Amygdala (tissue), 56 donors: ENCODE results near the gene POLR3C.
"Not testable (repeated sequence)": the region's sequence is repeated elsewhere in the genome, so short reads cannot be mapped to it uniquely, and the experiment has no call there.

Experiments
- DNase-seq, 56 donors: peaks; one replicate each; lab custom pipeline; 2025; lab: John Stamatoyannopoulos, UW

The POLR3C gene

GRCh38 chr1:145823565-145824498 lies at the start of gene POLR3C, which contains the start of gene RNF115:
POLR3C (plus strand) TSS chr1:145824200; CDS start chr1:145825777, 1,577 bp downstream.
RNF115 (minus strand) TSS chr1:145824095; CDS start chr1:145823873, 222 bp downstream.
- peak; percentile 28 to 92 (median 80) for DNase-seq

DNA sequence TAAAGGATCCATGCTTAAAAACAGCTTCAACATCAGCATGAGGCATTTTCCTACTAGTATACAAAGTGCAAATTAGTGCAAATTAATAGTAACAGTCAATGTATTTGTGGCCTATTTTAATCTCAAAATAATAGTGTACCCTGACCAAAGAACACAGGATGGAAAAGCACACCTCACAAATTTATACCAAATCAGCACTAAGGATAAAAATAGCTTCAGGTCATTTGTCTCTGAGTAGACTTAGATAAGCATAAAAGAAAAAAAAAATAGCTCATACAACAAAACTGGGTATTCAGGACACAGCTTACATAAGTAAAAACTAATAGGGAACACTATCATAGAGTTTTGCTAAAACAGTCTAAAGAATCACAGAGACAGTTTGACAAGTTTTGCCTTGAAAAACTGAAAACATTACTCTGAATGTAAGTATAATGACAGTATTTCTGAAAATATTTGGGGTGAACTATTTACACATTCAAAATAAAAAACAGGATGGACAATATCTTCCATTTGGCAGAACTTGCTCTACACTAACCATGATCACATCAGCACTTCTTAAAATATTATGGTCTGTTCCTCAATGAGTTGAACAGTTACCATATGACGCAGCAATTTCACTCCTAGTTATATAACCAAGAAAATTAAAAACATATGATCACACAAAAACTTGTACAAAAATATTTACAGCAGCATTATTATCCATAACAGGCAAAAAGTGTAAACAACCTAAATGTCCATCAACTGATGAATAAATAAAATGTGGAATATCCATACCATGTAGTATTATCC lies 46.4 kb upstream of the POLR3C start:
- no peak for DNase-seq

DNA sequence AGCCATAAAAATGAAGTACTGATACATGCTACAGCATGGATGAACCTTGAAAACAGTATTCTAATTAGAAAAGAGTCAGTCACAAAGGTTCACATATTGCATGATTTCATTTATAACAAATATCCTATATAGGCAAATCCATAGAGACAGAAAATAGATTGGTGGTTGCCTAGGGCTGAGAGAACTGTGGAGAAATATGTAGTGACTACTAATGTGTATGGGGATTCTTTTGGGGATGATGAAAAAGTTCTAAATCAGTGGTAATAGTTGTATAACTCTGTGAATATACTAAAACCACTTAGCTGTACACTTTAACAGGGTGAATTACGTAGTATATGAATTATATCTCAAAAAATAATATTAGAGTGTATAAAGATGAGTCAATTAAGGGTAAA lies 45.9 kb upstream of the POLR3C start:
- DNase-seq: no peak

GRCh38 chr1:145782272-145783099 lies 41.5 kb upstream of the POLR3C start:
- no peak for DNase-seq

DNA sequence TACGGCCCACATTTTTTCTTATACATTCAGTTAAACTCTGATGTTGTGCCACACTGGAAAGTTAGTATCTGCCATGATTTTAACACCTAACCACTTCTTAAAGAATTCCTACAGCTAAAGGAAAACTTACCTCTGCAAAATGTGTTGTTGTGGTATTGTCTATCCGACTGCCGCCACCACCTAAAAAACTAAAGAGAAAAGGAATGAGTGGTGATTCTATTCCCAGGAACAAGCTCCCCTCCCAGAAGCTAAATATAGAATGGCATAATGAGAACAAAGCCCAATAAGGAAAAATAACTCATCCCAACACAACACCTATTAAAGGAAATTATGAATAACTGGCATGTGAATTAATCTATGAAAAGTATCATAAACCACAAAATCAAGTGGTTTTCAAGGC lies 39.6 kb upstream of the POLR3C start:
- DNase-seq: no peak

GRCh38 chr1:145785547-145785946 lies 38.5 kb upstream of the POLR3C start:
- DNase-seq: no peak

DNA sequence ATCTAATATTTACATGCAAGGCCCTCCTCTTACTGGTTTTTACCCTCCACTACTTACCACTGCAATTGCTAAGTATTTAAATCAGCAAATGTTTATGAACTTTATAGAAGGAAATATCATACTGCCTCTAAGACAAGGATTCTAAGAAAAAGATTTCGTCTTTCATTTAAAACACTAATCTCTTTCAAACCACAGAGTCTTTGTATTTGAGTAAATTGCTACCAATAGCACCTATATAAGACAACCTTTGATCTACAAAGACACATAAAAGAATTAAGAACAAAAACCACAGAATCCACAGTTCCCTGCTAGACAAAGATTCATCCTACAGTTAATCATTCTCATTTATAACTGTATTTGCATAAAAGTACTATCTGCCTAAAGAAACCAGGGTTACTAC lies 37.7 kb upstream of the POLR3C start:
- DNase-seq: no peak

DNA sequence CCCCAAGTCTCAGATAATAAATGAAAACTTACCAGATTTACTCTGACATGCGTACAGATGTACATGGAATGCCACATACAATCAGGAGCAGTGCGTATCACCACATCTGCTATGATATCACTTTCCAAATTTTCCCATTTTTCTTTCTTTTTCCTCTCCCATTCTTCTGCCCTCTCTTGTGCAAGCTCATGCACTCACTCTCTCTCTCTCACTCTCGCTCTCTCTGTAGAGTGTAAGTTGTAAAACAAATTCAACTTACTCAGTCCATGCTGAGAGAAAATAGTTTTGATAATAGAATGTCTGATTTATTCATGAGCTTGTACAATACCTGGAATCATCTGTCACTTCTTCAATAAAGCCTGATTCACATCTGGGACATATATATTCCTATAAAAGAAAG lies 35.4 kb upstream of the POLR3C start:
- DNase-seq: no peak

- not testable (repeated sequence) for DNase-seq
Measured at GRCh38 chr1:145791860-145792259, 32.1 kb upstream of the POLR3C start.

DNA sequence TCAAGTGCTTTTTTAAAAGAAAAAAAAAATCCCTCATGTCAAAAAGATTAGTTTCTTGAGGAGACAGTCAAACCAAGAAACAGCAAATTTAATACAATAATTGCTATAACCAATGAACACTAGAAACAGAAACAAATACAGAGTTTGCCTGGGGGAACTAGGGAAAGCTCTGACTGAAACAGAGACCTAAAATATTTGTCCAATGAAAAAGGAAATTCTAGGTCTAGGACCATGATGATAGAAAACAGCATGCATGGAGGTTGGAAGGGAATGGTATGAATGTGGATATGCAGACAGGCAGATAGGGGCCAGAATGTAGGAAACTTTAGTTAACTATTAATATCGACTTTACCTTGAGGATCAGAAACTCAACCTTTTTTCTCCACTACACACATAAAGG lies 31.5 kb upstream of the POLR3C start:
- DNase-seq: no peak

GRCh38 chr1:145795257-145795881 lies 28.6 kb upstream of the POLR3C start:
- DNase-seq: no peak

GRCh38 chr1:145796753-145797152 lies 27.2 kb upstream of the POLR3C start:
- DNase-seq: no peak

DNA sequence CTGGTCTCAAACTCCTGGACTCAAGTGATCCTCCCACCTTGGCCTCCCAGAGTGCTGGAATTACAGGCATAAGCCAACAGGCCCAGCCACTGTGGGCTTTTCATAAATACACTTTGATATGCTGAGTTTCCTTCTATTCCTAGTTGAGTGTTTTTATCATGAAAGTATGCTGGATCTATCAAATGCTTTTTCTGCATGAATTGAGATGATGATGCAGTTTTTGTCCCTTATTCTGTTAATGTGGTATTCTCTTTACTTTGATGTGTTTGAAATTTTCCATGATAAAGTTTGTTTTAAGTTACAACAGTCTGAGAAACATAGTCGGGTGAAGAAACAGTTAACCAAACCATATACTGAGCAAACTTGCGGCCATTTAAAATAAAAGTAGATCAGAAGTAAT lies 24.2 kb upstream of the POLR3C start:
- DNase-seq: no peak

DNA sequence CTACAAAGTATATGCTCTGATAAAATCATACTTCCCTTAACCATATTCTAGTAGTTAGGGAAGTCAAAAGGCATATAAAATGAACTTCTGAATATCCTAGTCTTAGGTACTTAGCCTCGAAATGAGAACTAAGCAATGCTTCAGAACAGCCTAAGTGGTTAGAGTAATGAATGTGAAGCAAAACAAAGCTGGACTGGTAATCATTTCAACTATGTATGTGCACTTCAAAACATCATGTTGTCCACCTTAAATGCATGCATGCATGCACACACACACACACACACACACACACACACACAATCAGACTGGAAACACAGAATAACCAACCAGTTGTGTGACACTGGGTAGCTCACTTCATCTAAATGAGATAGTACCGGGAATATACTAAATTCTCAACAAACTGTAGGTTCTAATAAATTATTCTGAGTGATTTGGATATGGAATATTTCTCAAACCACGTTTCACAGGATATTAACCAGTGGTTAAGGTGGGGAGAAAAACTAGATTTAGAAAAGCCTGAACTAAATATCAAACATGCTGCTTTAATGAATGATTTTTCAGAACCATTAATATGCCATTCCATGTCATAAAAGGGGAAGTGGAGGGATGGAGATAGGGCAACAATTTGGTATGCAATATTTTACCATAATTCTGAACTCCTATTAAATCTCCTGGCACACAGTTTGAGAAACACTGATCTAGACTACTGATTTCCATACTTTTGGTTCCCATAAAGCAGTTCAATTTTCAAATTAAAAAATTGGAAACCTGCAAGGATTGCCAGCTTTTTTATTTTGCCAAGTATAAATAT lies 19.6 kb upstream of the POLR3C start:
- no peak for DNase-seq

DNA sequence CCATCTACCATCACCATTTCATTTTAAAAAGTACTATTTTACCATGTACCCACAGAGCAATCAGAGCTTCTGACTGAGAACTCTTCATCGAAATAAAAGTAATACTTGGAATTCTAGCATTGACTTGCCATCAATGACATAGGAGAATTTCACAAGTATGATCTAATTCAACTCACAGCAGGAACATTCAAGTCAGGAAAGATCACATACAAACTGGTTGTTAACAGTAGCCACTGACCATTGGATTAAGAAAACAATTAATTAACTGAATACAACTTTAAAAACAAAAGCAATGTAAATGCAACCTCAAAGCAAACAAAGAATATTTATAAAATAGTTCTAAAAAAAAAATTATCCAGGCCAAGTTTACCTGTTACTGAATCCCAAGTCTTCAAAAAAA lies 18.9 kb upstream of the POLR3C start:
- DNase-seq: no peak

- no peak for DNase-seq
Measured at GRCh38 chr1:145806408-145806807, 17.6 kb upstream of the POLR3C start.

GRCh38 chr1:145806844-145807243 lies 17.2 kb upstream of the POLR3C start:
- DNase-seq: no peak

- not testable (repeated sequence) for DNase-seq
Measured at GRCh38 chr1:145812977-145813810, 10.8 kb upstream of the POLR3C start.
